A549 (cell line): ENCODE results near the gene RPS6KA2. TPM values are rescaled to one million over a fixed set of nuclear protein-coding genes. Genes with fewer than 3 reads are reported as not detected.

Experiments
- ATAC-seq, 2 experiments: fragments of 200-7000 bp in 1 of 2; fragments of >200 bp in 1 of 2; cut with Nextera tagmentation in 1 of 2; cut with Tn5 transposase in 1 of 2; 3 replicates each; pipeline versions ENCODE4 v1.8.0 to v1.9.1; 2018 to 2020; ENCODE audit warnings: mild to moderate bottlenecking in 1 of 2, moderate library complexity in 1 of 2
- CTCF ChIA-PET: fragments of 300-600 bp; sonication (Branson Sonifier 250); formaldehyde crosslinking; extraction: SDS; loops from one replicate; lab custom pipeline; 2021; ENCODE audit warnings: antibody characterized with exemption, inconsistent platforms; lab: Yijun Ruan, JAX
- POLR2A ChIA-PET: fragments of 350-600 bp; formaldehyde crosslinking; extraction: SDS; loops from one replicate; lab custom pipeline; 2021; ENCODE audit warnings: antibody characterized with exemption, inconsistent platforms; lab: Yijun Ruan, JAX
- DNase-seq, 2 experiments: peaks; one replicate each; pipeline versions ENCODE4 v3.0.0 to v3.0.0-alpha.2; 2011 to 2016; ENCODE audit warnings: low read depth in 1 of 2, low spot score in 1 of 2
- FAIRE-seq: peaks from 2 replicates; lab custom pipeline; 2011; peaks lifted over from hg19 to GRCh38; lab: Jason Lieb, UNC
- H3K27ac ChIP-seq, 2 experiments: fragments of >200 bp; sonication (Bioruptor Twin); formaldehyde crosslinking; 3 replicates each; pipeline ENCODE4 v1.5.1; 2016 to 2017
- H3K4me1 ChIP-seq: fragments of >200 bp; sonication (Bioruptor Twin); formaldehyde crosslinking; 3 replicates; pipeline ENCODE4 v1.6.1; 2016
- H3K4me2 ChIP-seq: fragments of >200 bp; sonication (Bioruptor Twin); formaldehyde crosslinking; 3 replicates; pipeline ENCODE4 v1.6.1; 2016
- H3K4me3 ChIP-seq: fragments of >200 bp; sonication (Bioruptor Twin); formaldehyde crosslinking; 3 replicates; pipeline ENCODE4 v1.5.1; 2016
- H3K9me3 ChIP-seq: fragments of >200 bp; sonication (Bioruptor Twin); formaldehyde crosslinking; 3 replicates; pipeline ENCODE4 v1.6.1; 2016
- EHF ChIP-seq: fragments of 250-450 bp; sonication (Bioruptor Pico); IDR thresholded peaks from 2 replicates; pipeline ENCODE4 v1.5.0; 2020; ENCODE audit warnings: mild to moderate bottlenecking
- ESRRA ChIP-seq: fragments of 150-350 bp; IDR thresholded peaks from 2 replicates; pipeline ENCODE4 v1.6.1; 2014; ENCODE audit warnings: mild to moderate bottlenecking, low read length, borderline replicate concordance
- FOSB ChIP-seq: fragments of 250-450 bp; sonication (Bioruptor Pico); IDR thresholded peaks from 2 replicates; pipeline ENCODE4 v1.5.0; 2020; ENCODE audit warnings: mild to moderate bottlenecking, moderate library complexity
- FOXS1 ChIP-seq: fragments of 250-450 bp; sonication (Bioruptor Pico); IDR thresholded peaks from 2 replicates; pipeline ENCODE4 v1.5.0; 2020; ENCODE audit warnings: mild to moderate bottlenecking, moderate library complexity
- HMGXB4 ChIP-seq: fragments of 250-450 bp; sonication (Bioruptor Pico); IDR thresholded peaks from 2 replicates; pipeline ENCODE4 v1.5.0; 2021; ENCODE audit warnings: mild to moderate bottlenecking, moderate library complexity, borderline replicate concordance
- HOXA7 ChIP-seq: fragments of 250-450 bp; sonication (Bioruptor Pico); IDR thresholded peaks from 2 replicates; pipeline ENCODE4 v1.5.0; 2020; ENCODE audit warnings: mild to moderate bottlenecking, moderate library complexity
- HOXB5 ChIP-seq: fragments of 250-450 bp; sonication (Bioruptor Pico); IDR thresholded peaks from 2 replicates; pipeline ENCODE4 v1.5.0; 2020; ENCODE audit warnings: mild to moderate bottlenecking, moderate library complexity
- JUN ChIP-seq, 2 experiments: fragments of >200 bp; sonication (Bioruptor Twin); formaldehyde crosslinking; IDR thresholded peaks; 2 replicates in 1 of 2; 3 replicates in 1 of 2; pipeline ENCODE4 v1.6.1; 2016 to 2017
- KDM5A ChIP-seq: fragments of 200-600 bp; sonication (generic); IDR thresholded peaks from 2 replicates; pipeline ENCODE4 v1.6.1; 2016; ENCODE audit warnings: antibody characterized with exemption, mild to moderate bottlenecking
- PHF8 ChIP-seq: fragments of 200-600 bp; sonication (generic); IDR thresholded peaks from 2 replicates; pipeline ENCODE4 v1.6.1; 2016; ENCODE audit warnings: low read depth, mild to moderate bottlenecking, antibody characterized with exemption, moderate library complexity, borderline replicate concordance
- POLR2A ChIP-seq: IDR thresholded peaks from 2 replicates; pipeline ENCODE4 v1.6.1; 2012; ENCODE audit warnings: mild to moderate bottlenecking, low read length
- RNF2 ChIP-seq: fragments of 200-600 bp; sonication (generic); IDR thresholded peaks from 2 replicates; pipeline ENCODE4 v1.6.1; 2016; ENCODE audit warnings: low read depth, mild to moderate bottlenecking, antibody characterized with exemption, moderate library complexity, borderline replicate concordance
- TP53 ChIP-seq: fragments of 250-450 bp; sonication (Bioruptor Pico); IDR thresholded peaks from 2 replicates; pipeline ENCODE4 v1.5.0; 2021; ENCODE audit warnings: mild to moderate bottlenecking, moderate library complexity
- ZNF302 ChIP-seq: fragments of 250-450 bp; sonication (Bioruptor Pico); IDR thresholded peaks from 2 replicates; pipeline ENCODE4 v1.9.0; 2021; ENCODE audit warnings: inconsistent platforms, mild to moderate bottlenecking, moderate library complexity
- ZSCAN20 ChIP-seq: fragments of 250-450 bp; sonication (Bioruptor Pico); IDR thresholded peaks from 2 replicates; pipeline ENCODE4 v1.8.0; 2022; ENCODE audit warnings: mild to moderate bottlenecking, moderate library complexity
- WGBS: methylation state at CpG from one replicate; pipeline ENCODE4 v1.1.6; 2017; ENCODE audit errors: missing lambda C conversion rate; 5-methylcytosine and 5-hydroxymethylcytosine counted together
- polyA plus RNA-seq, 4 experiments: library from polyadenylated mRNA; depleted of rRNA in 3 of 4; stranded (reverse); fragments of >200 nt; fragmentation: RNase III in 1 of 4; extraction: RNeasy Plus Mini Kit Qiagen cat#74134 plus additional on column Dnase treatment in 1 of 4; gene quantifications; 2 replicates in 3 of 4; 3 replicates in 1 of 4; pipeline ENCODE4 v1.2.3, GENCODE V29; 2011 to 2017
- TF ChIP-seq, protein P1 (sequence below): fragments of 250-450 bp; sonication (Bioruptor Pico); IDR thresholded peaks from 2 replicates; pipeline ENCODE4 v1.5.0; 2020; ENCODE audit warnings: low read depth, mild to moderate bottlenecking, moderate library complexity
- TF ChIP-seq, protein P2 (sequence below): IDR thresholded peaks from 2 replicates; pipeline ENCODE4 v1.6.1; 2012
- TF ChIP-seq, protein P3 (sequence below): IDR thresholded peaks from 2 replicates; pipeline ENCODE4 v1.6.1; 2012

The RPS6KA2 gene
- polyA plus RNA-seq, 2 of the 4 experiments (the other 2 are of a cell fraction), result 0.19 TPM; not detected in 1

DNA sequence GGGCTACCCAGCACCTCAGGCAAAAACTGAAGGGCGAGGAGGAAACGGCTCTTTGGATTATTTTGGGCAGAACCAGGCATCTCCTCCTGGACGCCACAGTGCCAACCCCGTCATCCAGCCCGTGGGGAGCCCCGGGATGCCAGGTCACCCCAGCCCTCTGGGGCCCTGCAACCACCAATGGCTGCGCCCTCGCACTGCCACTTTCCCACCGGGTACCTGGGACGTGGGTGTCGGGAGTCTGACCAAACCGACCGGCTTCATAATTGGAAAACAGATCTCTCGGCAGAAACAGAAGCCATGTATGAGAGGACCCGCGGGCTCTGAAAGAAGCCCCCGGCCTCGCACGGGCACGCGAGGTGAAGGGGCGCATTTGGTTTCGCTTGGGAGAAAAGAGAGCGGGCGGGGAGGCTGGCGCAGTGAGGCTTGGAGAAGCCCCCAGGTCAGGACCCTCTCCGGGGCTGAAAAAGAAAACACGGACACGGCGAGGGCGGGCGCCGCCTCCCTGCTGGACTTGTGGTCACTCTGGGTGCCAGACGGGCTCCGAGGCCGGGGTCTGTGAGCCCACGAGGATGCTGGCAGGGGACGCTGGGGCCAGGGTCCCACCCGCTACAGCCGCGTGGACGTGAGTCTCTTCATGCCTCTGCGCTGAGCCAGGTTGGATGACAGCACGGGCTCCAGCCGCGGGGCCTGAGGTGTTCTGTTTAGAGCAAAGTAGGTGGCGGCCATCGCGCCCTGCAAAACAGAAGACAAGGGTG, 214.7 kb downstream of the RPS6KA2 start:
- 68% methylated on average over 33 of the region's 49 CpGs for WGBS
- no peaks in the 10 kb centered on the region for H3K4me1 ChIP-seq
- POLR2A ChIA-PET, result no interaction called here
- CTCF ChIA-PET, result no interaction called here
- TF ChIP-seq, protein P1, sequence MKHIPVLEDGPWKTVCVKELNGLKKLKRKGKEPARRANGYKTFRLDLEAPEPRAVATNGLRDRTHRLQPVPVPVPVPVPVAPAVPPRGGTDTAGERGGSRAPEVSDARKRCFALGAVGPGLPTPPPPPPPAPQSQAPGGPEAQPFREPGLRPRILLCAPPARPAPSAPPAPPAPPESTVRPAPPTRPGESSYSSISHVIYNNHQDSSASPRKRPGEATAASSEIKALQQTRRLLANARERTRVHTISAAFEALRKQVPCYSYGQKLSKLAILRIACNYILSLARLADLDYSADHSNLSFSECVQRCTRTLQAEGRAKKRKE, result no peak
- TF ChIP-seq, protein P2, sequence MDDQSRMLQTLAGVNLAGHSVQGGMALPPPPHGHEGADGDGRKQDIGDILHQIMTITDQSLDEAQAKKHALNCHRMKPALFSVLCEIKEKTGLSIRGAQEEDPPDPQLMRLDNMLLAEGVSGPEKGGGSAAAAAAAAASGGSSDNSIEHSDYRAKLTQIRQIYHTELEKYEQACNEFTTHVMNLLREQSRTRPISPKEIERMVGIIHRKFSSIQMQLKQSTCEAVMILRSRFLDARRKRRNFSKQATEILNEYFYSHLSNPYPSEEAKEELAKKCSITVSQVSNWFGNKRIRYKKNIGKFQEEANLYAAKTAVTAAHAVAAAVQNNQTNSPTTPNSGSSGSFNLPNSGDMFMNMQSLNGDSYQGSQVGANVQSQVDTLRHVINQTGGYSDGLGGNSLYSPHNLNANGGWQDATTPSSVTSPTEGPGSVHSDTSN, result no peak
- TF ChIP-seq FOXS1 (CRISPR knock-in tag) (no peak), EHF (CRISPR knock-in tag) (no peak)
- TF ChIP-seq, all 56 proteins: peak for 0
- no peak for DNase-seq
- no peak for FAIRE-seq
- Histone ChIP-seq H3K9me3 (no peaks in the 10 kb centered on the region), H3K4me3 (no peak overlapping the region), H3K4me2 (no peak overlapping the region), H3K27ac (no peak overlapping the region)
- no peak; a peak in 1 of 6 replicates for ATAC-seq

GRCh38 chr6:166411721-166412151, 215.3 kb downstream of the RPS6KA2 start:
- ATAC-seq, result no peak
- CTCF ChIA-PET, result interaction anchor here (0.8 kb wide), 1 partner anchor 17 kb away, joined by 5 read pairs; no protein-coding TSS in a partner anchor
- H3K4me1 ChIP-seq, result no peaks in the 10 kb centered on the region
- TF ChIP-seq HOXB5 (CRISPR knock-in tag) (no peak), RNF2 (no peak), PHF8 (no peak), FOSB (CRISPR knock-in tag) (no peak), ZSCAN20 (CRISPR knock-in tag) (no peak), HOXA7 (CRISPR knock-in tag) (no peak), HMGXB4 (CRISPR knock-in tag) (no peak), JUN (IDR thresholded peaks at IDR 0.05) (no peak), ZNF302 (no peak)
- TF ChIP-seq, protein P3, sequence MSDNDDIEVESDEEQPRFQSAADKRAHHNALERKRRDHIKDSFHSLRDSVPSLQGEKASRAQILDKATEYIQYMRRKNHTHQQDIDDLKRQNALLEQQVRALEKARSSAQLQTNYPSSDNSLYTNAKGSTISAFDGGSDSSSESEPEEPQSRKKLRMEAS, result no peak
- TF ChIP-seq, all 56 proteins: peak for 0
- Histone ChIP-seq H3K27ac (no peak overlapping the region), H3K4me3 (no peak overlapping the region), H3K4me2 (no peak overlapping the region), H3K9me3 (no peaks in the 10 kb centered on the region)
- POLR2A ChIA-PET, result no interaction called here
- DNase-seq, result no peak
- no peak for FAIRE-seq
- WGBS, result 54% methylated on average over 6 of the region's 12 CpGs

GRCh38 chr6:166411271-166411670, 215.8 kb downstream of the RPS6KA2 start:
- Histone ChIP-seq H3K4me3 (no peak overlapping the region), H3K9me3 (no peaks in the 10 kb centered on the region), H3K4me2 (no peak overlapping the region)
- ATAC-seq (no peak), FAIRE-seq (no peak)
- CTCF ChIA-PET, result interaction anchor here (0.5 to 0.8 kb wide), 2 partner anchors 16 to 160 kb away, joined by 5 read pairs; no protein-coding TSS in a partner anchor
- TF ChIP-seq ESRRA (no peak), POLR2A (no peak), TP53 (CRISPR knock-in tag) (no peak), KDM5A (no peak), HMGXB4 (CRISPR knock-in tag) (no peak)
- TF ChIP-seq, protein P1, result no peak
- TF ChIP-seq, protein P2, result no peak
- TF ChIP-seq, all 56 proteins: peak for 0
- DNase-seq, result no peak
- no peak overlapping the region for H3K27ac ChIP-seq
- 50% methylated on average over 12 of the region's 15 CpGs for WGBS
- H3K4me1 ChIP-seq, result no peaks in the 10 kb centered on the region
- POLR2A ChIA-PET, result no interaction called here
